GM19351 (cell line): ENCODE results near the gene TMEFF1.
A peak's percentile ranks its signal among the peaks of the same experiment; 100 is the strongest.
"Not testable (repeated sequence)": the region's sequence is repeated elsewhere in the genome, so short reads cannot be mapped to it uniquely, and the experiment has no call there.

ENCODE experiments used
- ATAC-seq: cut with Tn5 transposase; IDR thresholded peaks from one replicate; pipeline ENCODE4 v1.9.1; 2021; ENCODE audit warnings: mild to moderate bottlenecking, moderate library complexity; ENCODE audit not compliant: unreplicated experiment

Gene TMEFF1

GRCh38 chr9:100472788-100473275 is at the start of gene TMEFF1:
Gene TMEFF1, plus strand, starts transcription at chr9:100473149. Its CDS starts 396 bp downstream, at chr9:100473545.
- peak; percentile 51 for ATAC-seq

- ATAC-seq: no peak
Observed at GRCh38 chr9:100425758-100426157, 47.2 kb upstream of the TMEFF1 start.

GRCh38 chr9:100426189-100426529 is 46.8 kb upstream of the TMEFF1 start:
- no peak for ATAC-seq

- peak; percentile 75 for ATAC-seq
Observed at GRCh38 chr9:100426530-100427365, 46.2 kb upstream of the TMEFF1 start, which contains the start of gene MSANTD3. Gene MSANTD3, plus strand, starts transcription at chr9:100427143. Its CDS starts 14,796 bp downstream, at chr9:100441939.

- peak; percentile 49 for ATAC-seq
Observed at GRCh38 chr9:100427366-100428263, 45.3 kb upstream of the TMEFF1 start.

- no peak for ATAC-seq
Observed at GRCh38 chr9:100428871-100429654, 43.9 kb upstream of the TMEFF1 start.

- no peak for ATAC-seq
Observed at GRCh38 chr9:100430286-100430940, 42.5 kb upstream of the TMEFF1 start.

GRCh38 chr9:100431886-100432285 is 41.1 kb upstream of the TMEFF1 start:
- ATAC-seq: no peak

GRCh38 chr9:100432736-100433135 is 40.2 kb upstream of the TMEFF1 start:
- no peak for ATAC-seq

GRCh38 chr9:100436571-100436970 is 36.4 kb upstream of the TMEFF1 start:
- no peak for ATAC-seq

- peak; percentile 82 for ATAC-seq
Observed at GRCh38 chr9:100437860-100438805, 34.8 kb upstream of the TMEFF1 start.

- no peak for ATAC-seq
Observed at GRCh38 chr9:100440071-100440470, 32.9 kb upstream of the TMEFF1 start.

GRCh38 chr9:100440487-100440886 is 32.5 kb upstream of the TMEFF1 start:
- not testable (repeated sequence) for ATAC-seq

- no peak for ATAC-seq
Observed at GRCh38 chr9:100441911-100442361, 31.0 kb upstream of the TMEFF1 start.

- ATAC-seq: no peak
Observed at GRCh38 chr9:100443781-100444768, 28.9 kb upstream of the TMEFF1 start.

- no peak for ATAC-seq
Observed at GRCh38 chr9:100445161-100445902, 27.6 kb upstream of the TMEFF1 start.

- no peak for ATAC-seq
Observed at GRCh38 chr9:100445903-100446549, 26.9 kb upstream of the TMEFF1 start.
